ENCODE results near the gene PCNX2.

DNA sequence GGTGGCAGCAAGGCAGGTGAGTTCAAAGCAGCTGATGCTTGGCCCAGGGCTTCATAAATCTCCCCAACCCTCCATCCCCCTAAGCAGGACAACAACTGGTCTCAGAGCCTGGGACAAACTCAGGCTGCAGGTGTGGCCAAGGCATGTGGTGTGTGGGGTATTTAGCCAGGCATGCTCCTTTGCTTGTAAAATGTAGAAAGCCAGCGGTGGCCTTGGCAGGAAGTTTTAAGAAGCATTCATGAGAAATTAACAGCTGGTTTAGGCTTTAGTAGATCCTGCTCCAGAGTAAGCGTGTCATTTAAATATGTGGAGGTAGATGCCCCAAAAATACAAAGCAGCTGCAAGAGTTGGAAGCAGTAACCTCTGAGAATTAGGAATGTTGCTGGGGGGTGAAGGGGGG, 300.3 kb downstream of the PCNX2 start:
- TF ChIP-seq, protein P1, sequence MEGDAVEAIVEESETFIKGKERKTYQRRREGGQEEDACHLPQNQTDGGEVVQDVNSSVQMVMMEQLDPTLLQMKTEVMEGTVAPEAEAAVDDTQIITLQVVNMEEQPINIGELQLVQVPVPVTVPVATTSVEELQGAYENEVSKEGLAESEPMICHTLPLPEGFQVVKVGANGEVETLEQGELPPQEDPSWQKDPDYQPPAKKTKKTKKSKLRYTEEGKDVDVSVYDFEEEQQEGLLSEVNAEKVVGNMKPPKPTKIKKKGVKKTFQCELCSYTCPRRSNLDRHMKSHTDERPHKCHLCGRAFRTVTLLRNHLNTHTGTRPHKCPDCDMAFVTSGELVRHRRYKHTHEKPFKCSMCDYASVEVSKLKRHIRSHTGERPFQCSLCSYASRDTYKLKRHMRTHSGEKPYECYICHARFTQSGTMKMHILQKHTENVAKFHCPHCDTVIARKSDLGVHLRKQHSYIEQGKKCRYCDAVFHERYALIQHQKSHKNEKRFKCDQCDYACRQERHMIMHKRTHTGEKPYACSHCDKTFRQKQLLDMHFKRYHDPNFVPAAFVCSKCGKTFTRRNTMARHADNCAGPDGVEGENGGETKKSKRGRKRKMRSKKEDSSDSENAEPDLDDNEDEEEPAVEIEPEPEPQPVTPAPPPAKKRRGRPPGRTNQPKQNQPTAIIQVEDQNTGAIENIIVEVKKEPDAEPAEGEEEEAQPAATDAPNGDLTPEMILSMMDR (conservative IDR thresholded peaks at IDR 0.05; ENCODE audit: low read length), result no peak
- TF ChIP-seq EZH2phosphoT487 (IDR thresholded peaks at IDR 0.05; ENCODE audit: borderline replicate concordance), result no peak

Data from Loucy (cell line).